HL-60 (cell line): Measurements from ENCODE around the gene TMPRSS9.

Experiments used
- CTCF ChIP-seq: IDR thresholded peaks from one replicate; pipeline ENCODE4 v1.5.1; 2011; ENCODE audit warnings: low read length, control low read depth, inconsistent platforms; ENCODE audit not compliant: insufficient read depth
- POLR2AphosphoS5 ChIP-seq: IDR thresholded peaks from 2 replicates; pipeline ENCODE4 v1.6.1; 2012; ENCODE audit warnings: low read depth
- REST ChIP-seq: IDR thresholded peaks from 2 replicates; pipeline ENCODE4 v1.6.1; 2012; ENCODE audit warnings: low read depth; ENCODE audit not compliant: insufficient replicate concordance

GRCh38 chr19:2415973-2416319 is 55.9 kb downstream of the TMPRSS9 start:
- no peak for TF ChIP-seq CTCF
- TF ChIP-seq REST: no peak
- TF ChIP-seq POLR2AphosphoS5: 0 out of 2 replicates have a peak, but pooled peaks have one; percentile 28
